Effector memory CD4-positive, alpha-beta T cell (primary cell): Measurements from ENCODE around the gene GRIK4.

Source experiments
- DNase-seq, 3 donors: peaks; one replicate each; pipeline ENCODE4 v3.0.0-alpha.2; 2020
- H3K27ac ChIP-seq: 2 replicates; pipeline ENCODE4 v1.7.0; 2013; ENCODE audit warnings: mild to moderate bottlenecking, low read length, moderate library complexity; ENCODE audit not compliant: insufficient read depth, poor library complexity, severe bottlenecking
- H3K27me3 ChIP-seq: replicated peaks from 2 replicates; pipeline ENCODE4 v1.7.0; 2013; ENCODE audit warnings: mild to moderate bottlenecking, low read length; ENCODE audit not compliant: insufficient read depth, control insufficient read depth, poor library complexity, severe bottlenecking
- H3K36me3 ChIP-seq: 2 replicates; pipeline ENCODE4 v1.7.0; 2013; ENCODE audit warnings: mild to moderate bottlenecking, low read length, moderate library complexity; ENCODE audit not compliant: control insufficient read depth, insufficient read depth
- H3K4me1 ChIP-seq: 2 replicates; pipeline ENCODE4 v1.7.0; 2013; ENCODE audit warnings: low read length, mild to moderate bottlenecking; ENCODE audit not compliant: control insufficient read depth, insufficient read depth, poor library complexity, severe bottlenecking
- H3K4me3 ChIP-seq: 2 replicates; pipeline ENCODE4 v1.7.0; 2013; ENCODE audit warnings: low read length, low read depth, mild to moderate bottlenecking; ENCODE audit not compliant: insufficient read depth, poor library complexity, severe bottlenecking
- H3K9me3 ChIP-seq: 2 replicates; pipeline ENCODE4 v1.7.0; 2013; ENCODE audit warnings: mild to moderate bottlenecking, low read length, moderate library complexity; ENCODE audit not compliant: control insufficient read depth

The GRIK4 gene

GRCh38 chr11:120890609-120891320 is 379.2 kb downstream of the GRIK4 start:
- Histone ChIP-seq H3K4me3 (no peak overlapping the region), H3K4me1 (no peaks in the 10 kb centered on the region), H3K36me3 (no peaks in the 10 kb centered on the region), H3K27ac (no peak overlapping the region), H3K27me3 (no peaks in the 10 kb centered on the region), H3K9me3 (no peaks in the 10 kb centered on the region)
- DNase-seq: no peak

DNA sequence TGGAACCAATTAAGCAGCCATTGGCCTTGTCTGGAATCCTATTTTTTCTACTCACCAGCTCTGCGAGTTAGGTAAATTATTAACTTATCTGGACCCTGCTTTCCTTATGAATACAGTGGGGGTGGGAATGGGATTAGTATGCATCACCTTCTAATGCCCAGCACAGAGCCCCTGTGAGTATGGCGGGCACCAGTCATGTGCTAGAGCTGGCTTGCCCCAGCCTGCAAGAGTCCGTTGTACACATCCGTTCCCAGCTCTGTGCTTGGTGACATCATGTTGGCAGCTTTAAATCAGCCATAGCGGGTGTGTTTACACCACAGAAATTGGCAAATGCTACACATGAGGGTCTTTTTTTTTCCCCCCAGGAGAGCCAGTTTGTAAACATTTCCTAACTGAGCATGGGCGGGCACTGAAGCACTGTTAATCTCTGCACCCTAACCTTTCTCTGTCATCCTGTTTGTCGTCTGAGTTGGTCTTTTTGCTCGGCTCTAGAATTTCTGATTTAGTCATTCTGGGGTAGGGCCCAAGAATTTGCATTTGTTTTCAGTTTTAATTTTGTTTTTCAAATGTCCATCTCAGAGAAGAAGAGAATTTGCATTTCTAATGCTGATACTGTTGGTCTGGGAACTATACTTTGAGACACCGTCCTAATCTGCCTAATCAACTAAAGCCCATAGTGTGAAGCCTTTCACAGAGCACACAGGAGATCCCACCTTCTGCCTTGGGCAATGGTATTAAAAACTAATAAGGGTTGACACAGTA is 382.1 kb downstream of the GRIK4 start:
- H3K27ac ChIP-seq: no peak overlapping the region
- no peaks in the 10 kb centered on the region for H3K27me3 ChIP-seq
- DNase-seq: no peak
- H3K9me3 ChIP-seq: no peaks in the 10 kb centered on the region
- H3K4me3 ChIP-seq: no peak overlapping the region
- H3K36me3 ChIP-seq: no peaks in the 10 kb centered on the region
- no peaks in the 10 kb centered on the region for H3K4me1 ChIP-seq

GRCh38 chr11:120894202-120894985 is 382.8 kb downstream of the GRIK4 start:
- DNase-seq: no peak
- Histone ChIP-seq H3K27me3 (no peaks in the 10 kb centered on the region), H3K36me3 (no peaks in the 10 kb centered on the region), H3K27ac (no peak overlapping the region), H3K4me3 (no peak overlapping the region), H3K9me3 (no peaks in the 10 kb centered on the region), H3K4me1 (no peaks in the 10 kb centered on the region)

- no peak for DNase-seq
- H3K27ac ChIP-seq: no peak overlapping the region
- no peaks in the 10 kb centered on the region for H3K36me3 ChIP-seq
These were observed 385.1 kb downstream of the GRIK4 start for GRCh38 chr11:120896687-120897086.

DNA sequence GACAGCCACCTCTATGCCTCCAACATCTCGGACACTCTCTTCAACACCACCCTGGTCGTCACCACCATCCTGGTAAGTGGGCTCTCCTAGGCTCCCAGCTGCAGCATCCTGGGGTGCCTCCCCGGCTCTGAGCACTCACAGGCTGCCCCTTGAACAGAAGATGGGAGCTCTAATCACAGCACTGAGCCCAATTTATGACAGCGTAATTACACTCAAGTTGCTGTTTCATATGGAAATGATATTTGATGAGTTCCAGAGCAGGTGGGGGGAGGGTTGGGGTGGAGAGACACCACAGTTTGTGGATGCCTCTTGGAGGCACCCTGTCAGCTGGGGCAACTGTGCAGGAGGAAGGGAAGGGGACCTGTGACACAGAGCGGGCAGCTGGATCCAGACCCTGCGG is 387.0 kb downstream of the GRIK4 start:
- no peaks in the 10 kb centered on the region for H3K4me1 ChIP-seq
- H3K9me3 ChIP-seq: no peaks in the 10 kb centered on the region
- H3K36me3 ChIP-seq: no peaks in the 10 kb centered on the region
- DNase-seq: no peak
- H3K27ac ChIP-seq: no peak overlapping the region
- no peak overlapping the region for H3K4me3 ChIP-seq
- no peaks in the 10 kb centered on the region for H3K27me3 ChIP-seq

More at GRCh38 chr11:120896687-120897086, 385.1 kb downstream of the GRIK4 start:
- Histone ChIP-seq H3K4me3 (no peak overlapping the region), H3K9me3 (no peaks in the 10 kb centered on the region), H3K27me3 (no peaks in the 10 kb centered on the region), H3K4me1 (no peaks in the 10 kb centered on the region)

GRCh38 chr11:120899720-120900119 is 388.2 kb downstream of the GRIK4 start:
- H3K4me3 ChIP-seq: no peak overlapping the region
- H3K27me3 ChIP-seq: no peaks in the 10 kb centered on the region
- no peak overlapping the region for H3K27ac ChIP-seq
- no peaks in the 10 kb centered on the region for H3K9me3 ChIP-seq
- no peaks in the 10 kb centered on the region for H3K4me1 ChIP-seq
- DNase-seq: no peak
- H3K36me3 ChIP-seq: no peaks in the 10 kb centered on the region

GRCh38 chr11:120900643-120901042 is 389.1 kb downstream of the GRIK4 start:
- H3K27me3 ChIP-seq: no peaks in the 10 kb centered on the region
- no peaks in the 10 kb centered on the region for H3K9me3 ChIP-seq
- no peaks in the 10 kb centered on the region for H3K36me3 ChIP-seq
- no peak overlapping the region for H3K4me3 ChIP-seq
- no peak overlapping the region for H3K27ac ChIP-seq
- no peak for DNase-seq
- H3K4me1 ChIP-seq: no peaks in the 10 kb centered on the region

- Histone ChIP-seq H3K27me3 (no peaks in the 10 kb centered on the region), H3K36me3 (no peaks in the 10 kb centered on the region), H3K4me3 (no peak overlapping the region), H3K4me1 (no peaks in the 10 kb centered on the region), H3K27ac (no peak overlapping the region), H3K9me3 (no peaks in the 10 kb centered on the region)
- DNase-seq: no peak
These were observed 392.1 kb downstream of the GRIK4 start for GRCh38 chr11:120903686-120904085.

DNA sequence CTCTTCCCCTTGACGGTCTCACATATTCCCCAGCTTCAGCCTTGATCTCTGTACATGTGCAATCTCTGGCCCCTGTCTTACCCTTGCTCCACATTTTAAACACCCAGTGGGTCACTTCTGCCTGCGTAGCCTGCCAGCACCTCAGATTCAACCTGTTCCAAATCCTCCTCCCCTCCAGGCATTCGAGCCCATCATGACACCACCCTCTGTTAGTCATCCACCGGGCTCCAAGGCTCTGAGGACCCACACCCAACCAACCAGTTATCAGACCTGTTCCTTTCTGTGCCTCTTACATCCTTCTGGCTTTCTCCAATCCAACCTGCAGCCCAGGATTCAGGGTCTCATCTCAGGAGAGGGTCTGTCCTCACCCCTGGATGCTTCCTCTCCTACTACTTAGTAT is 392.6 kb downstream of the GRIK4 start:
- H3K9me3 ChIP-seq: no peaks in the 10 kb centered on the region
- no peaks in the 10 kb centered on the region for H3K27me3 ChIP-seq
- no peaks in the 10 kb centered on the region for H3K4me1 ChIP-seq
- no peaks in the 10 kb centered on the region for H3K36me3 ChIP-seq
- DNase-seq: no peak
- no peak overlapping the region for H3K4me3 ChIP-seq
- no peak overlapping the region for H3K27ac ChIP-seq

DNA sequence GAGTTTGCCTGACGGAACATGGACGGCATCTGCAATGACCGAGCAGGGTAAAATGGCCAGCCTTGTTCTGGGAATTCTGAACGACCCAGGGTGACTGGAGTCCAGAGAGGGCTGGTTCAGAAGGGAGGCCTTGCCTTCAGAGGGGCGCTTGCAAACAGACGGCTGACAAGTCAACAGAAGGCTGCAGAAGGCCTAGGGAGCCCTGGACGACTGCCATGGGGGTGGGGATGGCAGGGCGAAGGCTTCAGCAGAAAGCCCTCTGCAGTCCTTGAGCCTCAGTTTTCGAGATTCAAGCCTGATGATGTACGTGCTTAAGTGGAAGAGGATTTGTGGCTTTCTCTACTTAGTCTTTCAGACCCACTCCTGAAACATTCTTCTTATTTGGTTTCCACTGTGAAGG is 395.2 kb downstream of the GRIK4 start:
- Histone ChIP-seq H3K27ac (no peak overlapping the region), H3K36me3 (no peaks in the 10 kb centered on the region), H3K27me3 (no peaks in the 10 kb centered on the region), H3K4me3 (no peak overlapping the region), H3K4me1 (no peaks in the 10 kb centered on the region), H3K9me3 (no peaks in the 10 kb centered on the region)
- no peak for DNase-seq
